CD4-positive, alpha-beta T cell (primary cell): ENCODE results near the gene CD6. TPM values are rescaled to one million over a fixed set of nuclear protein-coding genes. Genes with fewer than 3 reads are reported as not detected.

Source experiments
- ATAC-seq: fragments of 200-7000 bp; cut with Tn5 transposase; one replicate; pipeline ENCODE4 v1.10.0; 2022; ENCODE audit warnings: mild to moderate bottlenecking; ENCODE audit not compliant: poor library complexity
- CTCF ChIA-PET: fragments of 350-600 bp; sonication (Branson Sonifier 250); formaldehyde crosslinking; loops from one replicate; lab custom pipeline; 2021; ENCODE audit warnings: antibody characterized with exemption, inconsistent platforms; lab: Charles Lee
- POLR2A ChIA-PET: fragments of 350-600 bp; sonication (Branson Sonifier 250); formaldehyde crosslinking; loops from one replicate; lab custom pipeline; 2021; ENCODE audit warnings: antibody characterized with exemption, inconsistent platforms; lab: Charles Lee
- DNase-seq, 14 experiments: peaks; one replicate each; pipeline ENCODE4 v3.0.0-alpha.2; 2013 to 2020; ENCODE audit warnings: mixed read lengths in 2 of 14
- H3K27ac ChIP-seq, 2 donors: one replicate each; pipeline versions ENCODE4 v1.5.1 to v1.7.0; 2013; ENCODE audit warnings: low read length in 2 of 2, low read depth in 1 of 2, mild to moderate bottlenecking in 1 of 2
- H3K27me3 ChIP-seq, 2 experiments: 1 replicate in 1 of 2; 2 replicates in 1 of 2; pipeline versions ENCODE4 v1.6.1 to v1.7.0; 2013; ENCODE audit warnings: low read length in 2 of 2, control low read depth in 1 of 2, mild to moderate bottlenecking in 1 of 2, moderate library complexity in 1 of 2; ENCODE audit not compliant: insufficient read depth in 2 of 2, control insufficient read depth in 1 of 2
- H3K36me3 ChIP-seq: one replicate; pipeline ENCODE4 v1.6.1; 2013; ENCODE audit warnings: low read length, control low read depth; ENCODE audit not compliant: insufficient read depth
- H3K4me1 ChIP-seq: one replicate; pipeline ENCODE4 v1.6.1; 2013; ENCODE audit warnings: low read length, control low read depth; ENCODE audit not compliant: insufficient read depth
- H3K4me3 ChIP-seq: one replicate; pipeline ENCODE4 v1.5.1; 2013; ENCODE audit warnings: mild to moderate bottlenecking, low read length, moderate library complexity
- H3K9me3 ChIP-seq, 2 experiments: 1 replicate in 1 of 2; 2 replicates in 1 of 2; pipeline versions ENCODE4 v1.6.1 to v1.7.0; 2013; ENCODE audit warnings: low read length in 2 of 2, mild to moderate bottlenecking in 2 of 2, control low read depth in 1 of 2, moderate library complexity in 1 of 2; ENCODE audit not compliant: control insufficient read depth in 1 of 2, insufficient read depth in 1 of 2
- H3K27ac Mint-ChIP-seq: one replicate; pipeline ENCODE4 v1.8.0; 2020; ENCODE audit warnings: mixed read lengths
- H3K27me3 Mint-ChIP-seq: one replicate; pipeline ENCODE4 v1.8.0; 2021; ENCODE audit warnings: mixed read lengths
- H3K36me3 Mint-ChIP-seq: one replicate; pipeline ENCODE4 v1.8.0; 2021; ENCODE audit warnings: low read depth, mixed read lengths
- H3K4me1 Mint-ChIP-seq: one replicate; pipeline ENCODE4 v1.8.0; 2021; ENCODE audit warnings: low read depth, mixed read lengths
- H3K4me3 Mint-ChIP-seq: one replicate; pipeline ENCODE4 v1.8.0; 2020; ENCODE audit warnings: mild to moderate bottlenecking, mixed read lengths
- H3K9me3 Mint-ChIP-seq: one replicate; pipeline ENCODE4 v1.8.0; 2020; ENCODE audit warnings: mixed read lengths
- intact Hi-C, 2 experiments: fragments of 100-400 bp; cut with DNase I in 1 of 2; cut with micrococcal nuclease in 1 of 2; formaldehyde crosslinking; loops; one replicate each; pipeline versions ENCODE4 v1.15.1 to v1.9.0; 2023 to 2025; cut with DNase I, micrococcal nuclease
- total RNA-seq, 174 experiments: library from RNA in 2 of 174; stranded (reverse) in 2 of 174; gene quantifications; one replicate each; pipeline ENCODE4 v1.2.3 and lab custom pipeline; 2021 to 2026
- TF ChIP-seq, protein P1 (sequence below): fragments of 200-600 bp; IDR thresholded peaks from one replicate; pipeline ENCODE4 v1.8.0; 2022; ENCODE audit warnings: antibody characterized with exemption, mild to moderate bottlenecking

CD6 gene
- total RNA-seq, 2 experiments from 2014 or later = 814 to 827 TPM

DNA sequence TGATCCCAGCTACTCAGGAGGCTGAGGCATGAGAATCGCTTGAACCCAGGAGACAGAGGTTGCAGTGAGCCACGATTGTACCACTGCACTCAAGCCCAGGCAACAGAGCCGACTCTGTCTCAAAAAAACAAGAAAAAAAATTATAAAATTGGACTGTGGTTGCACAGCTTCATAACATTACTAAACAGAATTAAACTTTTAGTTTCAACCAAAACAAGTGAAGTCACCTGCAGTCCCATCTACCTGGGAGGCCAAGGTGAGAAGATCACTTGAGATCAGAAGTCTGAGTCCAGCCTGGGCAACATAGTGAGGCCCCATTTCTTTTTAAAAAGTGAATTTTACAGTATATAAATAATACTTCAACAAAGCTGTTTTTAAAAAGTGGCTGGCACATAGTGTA is 83.0 kb downstream of the CD6 start:
- intact Hi-C loops = no loop called here

DNA sequence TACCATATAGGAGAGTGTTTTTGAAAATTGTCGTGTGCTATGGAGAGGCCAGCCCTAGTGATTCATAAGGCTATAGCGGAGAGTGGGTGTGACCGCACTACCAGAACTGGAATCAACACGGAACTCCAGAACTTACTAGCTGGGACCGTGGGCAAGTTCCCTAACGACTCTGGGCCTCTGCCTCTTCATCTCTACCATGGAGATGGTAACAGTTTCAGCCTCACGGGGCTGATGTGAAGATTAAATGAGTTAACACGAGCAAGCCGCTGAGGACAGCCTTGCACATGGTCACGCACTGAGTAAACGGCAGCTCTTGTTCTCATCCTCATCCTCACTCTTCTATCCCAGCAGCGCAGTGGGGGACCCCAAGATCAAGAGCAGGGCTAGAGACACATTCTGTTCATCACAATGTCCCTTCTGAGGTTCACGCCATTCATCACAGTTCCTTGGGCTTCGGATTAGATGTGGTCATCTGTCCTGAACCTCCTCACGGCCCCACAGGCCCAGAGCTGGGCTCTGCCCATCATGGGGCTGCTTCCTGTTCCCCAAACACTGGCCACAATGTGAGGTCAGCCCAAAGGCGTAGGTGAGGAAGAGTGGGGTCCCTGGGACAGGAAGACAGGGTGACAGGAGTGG is 83.6 kb downstream of the CD6 start:
- intact Hi-C loops = no loop called here
- Mint-ChIP-seq H3K4me1 (peaks cover 65% of the 10 kb centered on the region), H3K9me3 (peaks cover 3% of the 10 kb centered on the region), H3K27ac (peak overlapping the region; percentile 85), H3K36me3 (peaks cover 6% of the 10 kb centered on the region), H3K27me3 (no peaks in the 10 kb centered on the region), H3K4me3 (peak overlapping the region; percentile 54)
- H3K4me1 ChIP-seq = peaks cover 65% of the 10 kb centered on the region
- ATAC-seq = no peak
- no peak overlapping the region for H3K4me3 ChIP-seq
- CTCF ChIA-PET = interaction anchor here (0.8 to 2.0 kb wide), 3 partner anchors 11 to 30 kb away, joined by 3 to 7 read pairs (median 3); no protein-coding TSS in a partner anchor
- POLR2A ChIA-PET = interaction anchor here (1.5 to 9.8 kb wide), 5 partner anchors 10 to 85 kb away, joined by 3 to 71 read pairs (median 14); no protein-coding TSS in a partner anchor
- peak in 1 of 14 experiments; percentile 7 for DNase-seq
- peaks cover 0 to 4% of the 10 kb centered on the region in 2 experiments for H3K9me3 ChIP-seq
- no peak overlapping the region for H3K27ac ChIP-seq
- H3K27me3 ChIP-seq = no peaks in the 10 kb centered on the region
- no peaks in the 10 kb centered on the region for H3K36me3 ChIP-seq
- TF ChIP-seq, protein P1, sequence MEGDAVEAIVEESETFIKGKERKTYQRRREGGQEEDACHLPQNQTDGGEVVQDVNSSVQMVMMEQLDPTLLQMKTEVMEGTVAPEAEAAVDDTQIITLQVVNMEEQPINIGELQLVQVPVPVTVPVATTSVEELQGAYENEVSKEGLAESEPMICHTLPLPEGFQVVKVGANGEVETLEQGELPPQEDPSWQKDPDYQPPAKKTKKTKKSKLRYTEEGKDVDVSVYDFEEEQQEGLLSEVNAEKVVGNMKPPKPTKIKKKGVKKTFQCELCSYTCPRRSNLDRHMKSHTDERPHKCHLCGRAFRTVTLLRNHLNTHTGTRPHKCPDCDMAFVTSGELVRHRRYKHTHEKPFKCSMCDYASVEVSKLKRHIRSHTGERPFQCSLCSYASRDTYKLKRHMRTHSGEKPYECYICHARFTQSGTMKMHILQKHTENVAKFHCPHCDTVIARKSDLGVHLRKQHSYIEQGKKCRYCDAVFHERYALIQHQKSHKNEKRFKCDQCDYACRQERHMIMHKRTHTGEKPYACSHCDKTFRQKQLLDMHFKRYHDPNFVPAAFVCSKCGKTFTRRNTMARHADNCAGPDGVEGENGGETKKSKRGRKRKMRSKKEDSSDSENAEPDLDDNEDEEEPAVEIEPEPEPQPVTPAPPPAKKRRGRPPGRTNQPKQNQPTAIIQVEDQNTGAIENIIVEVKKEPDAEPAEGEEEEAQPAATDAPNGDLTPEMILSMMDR = no peak

More for the DNA sequence above, 83.0 kb downstream of the CD6 start:
- Histone ChIP-seq H3K27me3 (no peaks in the 10 kb centered on the region), H3K27ac (no peak overlapping the region), H3K9me3 (peaks cover 0 to 4% of the 10 kb centered on the region in 2 experiments), H3K36me3 (no peaks in the 10 kb centered on the region), H3K4me1 (peaks cover 65% of the 10 kb centered on the region), H3K4me3 (no peak overlapping the region)
- ATAC-seq (no peak), DNase-seq (peak in 1 of 14 experiments; percentile 2)
- peaks cover 6% of the 10 kb centered on the region for H3K36me3 Mint-ChIP-seq
- CTCF ChIA-PET = interaction anchor here (0.8 to 2.0 kb wide), 4 partner anchors 10 to 155 kb away, joined by 3 to 7 read pairs (median 3); no protein-coding TSS in a partner anchor
- peak overlapping the region; percentile 85 for H3K27ac Mint-ChIP-seq
- H3K27me3 Mint-ChIP-seq = no peaks in the 10 kb centered on the region
- POLR2A ChIA-PET = interaction anchor here (1.5 to 9.8 kb wide), 6 partner anchors 10 to 84 kb away, joined by 3 to 71 read pairs (median 10); partner anchors contain the start of gene CD6
- peaks cover 64% of the 10 kb centered on the region for H3K4me1 Mint-ChIP-seq
- no peak overlapping the region for H3K4me3 Mint-ChIP-seq
- TF ChIP-seq, protein P1 = no peak
- H3K9me3 Mint-ChIP-seq = peaks cover 3% of the 10 kb centered on the region

DNA sequence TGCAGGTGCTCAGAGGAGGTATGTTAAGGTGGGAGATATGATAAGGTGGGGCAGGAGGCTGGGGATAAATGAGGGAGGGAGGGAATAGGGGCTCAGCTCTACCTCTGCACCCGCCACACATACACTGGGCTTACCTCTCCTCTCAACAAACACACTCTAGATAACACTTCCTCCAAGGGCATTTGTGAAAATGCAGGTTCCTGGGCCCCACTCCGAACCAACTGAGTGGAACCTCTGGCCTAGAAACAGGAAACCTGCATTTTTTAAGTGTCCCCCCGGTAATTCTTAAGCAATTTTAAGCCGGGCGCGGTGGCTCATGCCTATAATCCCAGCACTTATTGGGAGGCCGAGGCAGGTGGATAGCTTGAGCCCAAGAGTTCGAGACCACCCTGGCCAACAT is 84.3 kb downstream of the CD6 start:
- no peaks in the 10 kb centered on the region for H3K36me3 ChIP-seq
- DNase-seq (no peak), ATAC-seq (no peak)
- H3K9me3 ChIP-seq = peaks cover 0 to under 1% of the 10 kb centered on the region in 2 experiments
- H3K4me1 ChIP-seq = peaks cover 72% of the 10 kb centered on the region
- Mint-ChIP-seq H3K27ac (peak overlapping the region; percentile 85), H3K4me3 (peak overlapping the region; percentile 2), H3K4me1 (peaks cover 65% of the 10 kb centered on the region), H3K9me3 (peaks cover 3% of the 10 kb centered on the region), H3K27me3 (no peaks in the 10 kb centered on the region), H3K36me3 (peaks cover 4% of the 10 kb centered on the region)
- TF ChIP-seq, protein P1 = no peak
- no peaks in the 10 kb centered on the region for H3K27me3 ChIP-seq
- CTCF ChIA-PET = interaction anchor here (2.0 kb wide), 1 partner anchor 11 kb away, joined by 7 read pairs; no protein-coding TSS in a partner anchor
- H3K27ac ChIP-seq = no peak overlapping the region
- no peak overlapping the region for H3K4me3 ChIP-seq
- POLR2A ChIA-PET = interaction anchor here (2.1 to 9.8 kb wide), 3 partner anchors 9 to 71 kb away, joined by 5 to 71 read pairs (median 64); no protein-coding TSS in a partner anchor
- intact Hi-C loops = no loop called here
